Colonic mucosa (tissue), 4 donors: ENCODE data around the gene ARHGDIA. TPM values are rescaled to one million over a fixed set of nuclear protein-coding genes. Genes with fewer than 3 reads are reported as not detected.

Source experiments
- DNase-seq: peaks from one replicate; pipeline ENCODE4 v3.0.0-alpha.2; 2020
- H3K27ac ChIP-seq: fragments of 200-600 bp; one replicate; pipeline ENCODE4 v1.8.0; 2021
- H3K27me3 ChIP-seq: fragments of 200-600 bp; one replicate; pipeline ENCODE4 v1.8.0; 2021
- H3K36me3 ChIP-seq: fragments of 200-600 bp; one replicate; pipeline ENCODE4 v1.8.0; 2021
- H3K4me1 ChIP-seq: fragments of 200-600 bp; one replicate; pipeline ENCODE4 v1.8.0; 2021; ENCODE audit warnings: mild to moderate bottlenecking
- H3K4me3 ChIP-seq: fragments of 200-600 bp; one replicate; pipeline ENCODE4 v1.8.0; 2021
- H3K9ac ChIP-seq, 2 donors: one replicate each; pipeline ENCODE4 v1.7.0; 2013; ENCODE audit warnings: control low read depth in 2 of 2, low read depth in 2 of 2, low read length in 2 of 2
- H3K9me3 ChIP-seq: fragments of 200-600 bp; one replicate; pipeline ENCODE4 v1.8.0; 2021
- intact Hi-C: fragments of 100-400 bp; cut with DNase I; formaldehyde crosslinking; loops from one replicate; pipeline ENCODE4 v1.14.1; 2022
- total RNA-seq, 2 donors: library from RNA; stranded (reverse); fragmentation: NEBNext Ultra II Directional in 1 of 2; extraction: Animal tissue kit (Norgen Biotek cat#: 25700) in 1 of 2; gene quantifications; one replicate each; pipeline ENCODE4 v1.2.1, GENCODE V29; 2021
- TF ChIP-seq, protein P1 (sequence below): fragments of 200-600 bp; IDR thresholded peaks from one replicate; pipeline ENCODE4 v1.8.0; 2022; ENCODE audit warnings: antibody characterized with exemption, mild to moderate bottlenecking
- donor health status: healthy.
- donor health status: DM: no; HTN: no; CAD: no.
- donor health status: DM: no; HTN: no; CAD: no.

Gene ARHGDIA
- total RNA-seq, 2 donors from 2014 or later = 407 to 546 TPM

- no peak overlapping the region for H3K4me3 ChIP-seq
- TF ChIP-seq, protein P1, sequence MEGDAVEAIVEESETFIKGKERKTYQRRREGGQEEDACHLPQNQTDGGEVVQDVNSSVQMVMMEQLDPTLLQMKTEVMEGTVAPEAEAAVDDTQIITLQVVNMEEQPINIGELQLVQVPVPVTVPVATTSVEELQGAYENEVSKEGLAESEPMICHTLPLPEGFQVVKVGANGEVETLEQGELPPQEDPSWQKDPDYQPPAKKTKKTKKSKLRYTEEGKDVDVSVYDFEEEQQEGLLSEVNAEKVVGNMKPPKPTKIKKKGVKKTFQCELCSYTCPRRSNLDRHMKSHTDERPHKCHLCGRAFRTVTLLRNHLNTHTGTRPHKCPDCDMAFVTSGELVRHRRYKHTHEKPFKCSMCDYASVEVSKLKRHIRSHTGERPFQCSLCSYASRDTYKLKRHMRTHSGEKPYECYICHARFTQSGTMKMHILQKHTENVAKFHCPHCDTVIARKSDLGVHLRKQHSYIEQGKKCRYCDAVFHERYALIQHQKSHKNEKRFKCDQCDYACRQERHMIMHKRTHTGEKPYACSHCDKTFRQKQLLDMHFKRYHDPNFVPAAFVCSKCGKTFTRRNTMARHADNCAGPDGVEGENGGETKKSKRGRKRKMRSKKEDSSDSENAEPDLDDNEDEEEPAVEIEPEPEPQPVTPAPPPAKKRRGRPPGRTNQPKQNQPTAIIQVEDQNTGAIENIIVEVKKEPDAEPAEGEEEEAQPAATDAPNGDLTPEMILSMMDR = peak; percentile 68
- peak; percentile 97 for DNase-seq
- peaks cover 14% of the 10 kb centered on the region for H3K4me1 ChIP-seq
- no peaks in the 10 kb centered on the region for H3K9me3 ChIP-seq
- H3K27me3 ChIP-seq = no peaks in the 10 kb centered on the region
- H3K9ac ChIP-seq = peak overlapping the region; percentile 74 to 81
- intact Hi-C loops = no loop called here
- peak overlapping the region; percentile 76 for H3K27ac ChIP-seq
- no peaks in the 10 kb centered on the region for H3K36me3 ChIP-seq
Observed at GRCh38 chr17:81821603-81822311, 49.4 kb downstream of the ARHGDIA start.

GRCh38 chr17:81821147-81821546 is 50.0 kb downstream of the ARHGDIA start:
- Histone ChIP-seq H3K4me3 (no peak overlapping the region), H3K4me1 (peaks cover 14% of the 10 kb centered on the region), H3K36me3 (no peaks in the 10 kb centered on the region), H3K27ac (peak overlapping the region; percentile 76), H3K27me3 (no peaks in the 10 kb centered on the region), H3K9ac (peak overlapping the region; percentile 50 to 66), H3K9me3 (no peaks in the 10 kb centered on the region)
- TF ChIP-seq, protein P1 = no peak
- no peak for DNase-seq
- intact Hi-C loops = no loop called here

DNA sequence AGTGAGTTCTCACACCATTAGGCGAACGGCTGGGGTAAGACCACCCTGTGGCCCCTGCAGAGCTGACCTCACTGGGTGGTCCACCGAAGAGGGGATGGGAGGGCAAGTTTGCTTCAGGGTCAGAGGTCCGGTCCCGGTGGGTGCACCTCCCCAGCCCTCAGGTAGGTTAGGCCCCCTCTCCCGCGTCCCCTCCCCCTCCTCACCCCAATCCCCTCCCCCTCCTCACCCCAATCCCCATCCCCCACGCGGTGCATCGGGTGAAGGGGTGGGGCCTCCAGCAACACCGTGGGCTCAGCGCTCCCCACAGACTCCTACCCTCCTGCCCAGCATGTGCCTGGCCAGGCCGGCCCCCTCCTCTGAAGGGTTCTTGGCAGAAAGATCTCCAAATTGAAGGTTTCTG is 51.4 kb downstream of the ARHGDIA start:
- no peak for DNase-seq
- TF ChIP-seq, protein P1 = no peak
- Histone ChIP-seq H3K36me3 (no peaks in the 10 kb centered on the region), H3K4me1 (peaks cover 18% of the 10 kb centered on the region), H3K4me3 (no peak overlapping the region), H3K9ac (no peak overlapping the region), H3K27ac (no peak overlapping the region), H3K9me3 (no peaks in the 10 kb centered on the region), H3K27me3 (no peaks in the 10 kb centered on the region)
- intact Hi-C loops = no loop called here

GRCh38 chr17:81817758-81818147 is 53.4 kb downstream of the ARHGDIA start:
- TF ChIP-seq, protein P1 = no peak
- intact Hi-C loops = no loop called here
- Histone ChIP-seq H3K9me3 (no peaks in the 10 kb centered on the region), H3K27me3 (no peaks in the 10 kb centered on the region), H3K36me3 (no peaks in the 10 kb centered on the region), H3K4me3 (no peak overlapping the region), H3K4me1 (peaks cover 18% of the 10 kb centered on the region), H3K9ac (no peak overlapping the region), H3K27ac (no peak overlapping the region)
- no peak for DNase-seq

Other genes starting within 250 kb of the ARHGDIA start
- gene NPLOC4, start 234.2 kb downstream of the ARHGDIA start, total RNA-seq = 10 to 100 TPM; 69.8 to 74.1 TPM
- under 1 TPM; 0.25 to 0.32 TPM for gene TSPAN10, start 234.1 kb downstream of the ARHGDIA start, total RNA-seq
- not detected for gene PDE6G, start 214.8 kb downstream of the ARHGDIA start, total RNA-seq
- gene OXLD1, start 204.7 kb downstream of the ARHGDIA start, total RNA-seq = 10 to 100 TPM; 21.7 to 42.8 TPM
- 10 to 100 TPM; 13.7 to 41.1 TPM for gene CCDC137, start 204.6 kb downstream of the ARHGDIA start, total RNA-seq
- gene ARL16, start 187.5 kb downstream of the ARHGDIA start, total RNA-seq = 10 to 100 TPM; 24.6 to 25.0 TPM
- gene HGS, start 187.3 kb downstream of the ARHGDIA start, total RNA-seq = 100 to 1,000 TPM in 1 of 2 donors, 10 to 100 TPM in 1; 75.2 to 131 TPM
- gene MRPL12, start 168.0 kb downstream of the ARHGDIA start, total RNA-seq = 100 to 1,000 TPM; 106 to 225 TPM
- gene SLC25A10, start 159.1 kb downstream of the ARHGDIA start, total RNA-seq = 100 to 1,000 TPM in 1 of 2 donors, 10 to 100 TPM in 1; 46.0 to 110 TPM
- gene GCGR, start 67.2 kb downstream of the ARHGDIA start, total RNA-seq = not detected
- gene MCRIP1, start 38.0 kb downstream of the ARHGDIA start, total RNA-seq = 10 to 100 TPM; 25.9 to 26.2 TPM
- not detected for gene PPP1R27, start 36.3 kb downstream of the ARHGDIA start, total RNA-seq
- 1,000 to 10,000 TPM in 1 of 2 donors, 100 to 1,000 TPM in 1; 719 to 1,051 TPM for gene P4HB, start 10.8 kb downstream of the ARHGDIA start, total RNA-seq
- gene ALYREF, start 20.2 kb upstream of the ARHGDIA start, total RNA-seq = 100 to 1,000 TPM in 1 of 2 donors, 10 to 100 TPM in 1; 66.6 to 191 TPM
- 100 to 1,000 TPM; 106 to 174 TPM for gene ANAPC11, start 20.4 kb upstream of the ARHGDIA start, total RNA-seq
- gene NPB, start 30.9 kb upstream of the ARHGDIA start, total RNA-seq = under 1 TPM in 1 of 2 donors, not detected in 1; 0.22 TPM
- gene PCYT2, start 40.1 kb upstream of the ARHGDIA start, total RNA-seq = 10 to 100 TPM; 47.5 to 71.6 TPM
- gene SIRT7, start 46.8 kb upstream of the ARHGDIA start, total RNA-seq = 10 to 100 TPM; 43.3 to 81.9 TPM
- 10 to 100 TPM; 16.0 to 20.4 TPM for gene MAFG, start 56.4 kb upstream of the ARHGDIA start, total RNA-seq
- gene PYCR1, start 66.0 kb upstream of the ARHGDIA start, total RNA-seq = 100 to 1,000 TPM in 1 of 2 donors, 10 to 100 TPM in 1; 56.5 to 131 TPM
- gene MYADML2, start 75.9 kb upstream of the ARHGDIA start, total RNA-seq = under 1 TPM in 1 of 2 donors, not detected in 1; 0.27 TPM
- gene NOTUM, start 89.8 kb upstream of the ARHGDIA start, total RNA-seq = under 1 TPM in 1 of 2 donors, not detected in 1; 0.57 TPM
- 10 to 100 TPM; 21.7 to 43.0 TPM for gene ASPSCR1, start 106.3 kb upstream of the ARHGDIA start, total RNA-seq
- 100 to 1,000 TPM in 1 of 2 donors, 10 to 100 TPM in 1; 91.1 to 238 TPM for gene CENPX, start 151.5 kb upstream of the ARHGDIA start, total RNA-seq
- 10 to 100 TPM; 16.6 to 60.0 TPM for gene LRRC45, start 152.0 kb upstream of the ARHGDIA start, total RNA-seq
- gene RAC3, start 160.3 kb upstream of the ARHGDIA start, total RNA-seq = 10 to 100 TPM in 1 of 2 donors, 1 to 10 TPM in 1; 7.0 to 16.6 TPM
- 100 to 1,000 TPM; 115 to 183 TPM for gene DCXR, start 166.4 kb upstream of the ARHGDIA start, total RNA-seq
- gene RFNG, start 180.5 kb upstream of the ARHGDIA start, total RNA-seq = 10 to 100 TPM; 30.6 to 32.1 TPM
- 100 to 1,000 TPM in 1 of 2 donors, 10 to 100 TPM in 1; 70.8 to 129 TPM for gene GPS1, start 180.6 kb upstream of the ARHGDIA start, total RNA-seq
- gene DUS1L, start 194.5 kb upstream of the ARHGDIA start, total RNA-seq = 100 to 1,000 TPM; 113 to 253 TPM
- gene FASN, start 226.9 kb upstream of the ARHGDIA start, total RNA-seq = 100 to 1,000 TPM; 168 to 198 TPM